Caco-2 (cell line): ENCODE measurements around the gene COL17A1. TPM values are rescaled to one million over a fixed set of nuclear protein-coding genes. Genes with fewer than 3 reads are reported as not detected.
A peak's percentile ranks its signal among the peaks of the same experiment; 100 is the strongest.

Source experiments
- BruUV-seq: library from RNA; stranded (reverse); fragments of 400-500 nt; replicated peaks from 2 replicates; lab custom pipeline; 2021; lab: Mats Ljungman, UMichigan
- CTCF ChIA-PET: fragments of 300-600 bp; sonication (Branson Sonifier 250); formaldehyde crosslinking; loops from one replicate; lab custom pipeline; 2022; ENCODE audit warnings: antibody characterized with exemption; lab: Charles Lee
- POLR2A ChIA-PET: fragments of 300-600 bp; sonication (Branson Sonifier 250); formaldehyde crosslinking; loops from one replicate; lab custom pipeline; 2022; ENCODE audit warnings: antibody characterized with exemption; lab: Charles Lee
- DNase-seq, 2 experiments: peaks; one replicate each; pipeline versions ENCODE4 v3.0.0 to v3.0.0-alpha.2; 2020 to 2022
- H3K27me3 ChIP-seq: replicated peaks from 2 replicates; pipeline ENCODE4 v1.6.0; 2011; ENCODE audit warnings: low read length; ENCODE audit not compliant: control insufficient read depth, insufficient read depth
- H3K36me3 ChIP-seq: 2 replicates; pipeline ENCODE4 v1.5.1; 2011; ENCODE audit warnings: low read length; ENCODE audit not compliant: control insufficient read depth, insufficient read depth
- H3K4me1 ChIP-seq: fragments of 250-450 bp; sonication (Bioruptor Pico); 2 replicates; pipeline ENCODE4 v1.5.1; 2020; ENCODE audit warnings: mild to moderate bottlenecking
- H3K4me3 ChIP-seq: 2 replicates; pipeline ENCODE4 v1.5.1; 2011; ENCODE audit warnings: low read depth, mild to moderate bottlenecking, control low read depth, low read length
- H3K9me3 ChIP-seq: fragments of 250-450 bp; sonication (Bioruptor Pico); 2 replicates; pipeline ENCODE4 v1.5.1; 2020; ENCODE audit warnings: mild to moderate bottlenecking, moderate library complexity
- H3K27ac Mint-ChIP-seq: one replicate; pipeline ENCODE4 v1.8.0; 2022; ENCODE audit warnings: mixed read lengths; ENCODE audit not compliant: unreplicated experiment
- H3K27me3 Mint-ChIP-seq: one replicate; pipeline ENCODE4 v1.8.0; 2022; ENCODE audit warnings: mixed read lengths; ENCODE audit not compliant: insufficient read depth, unreplicated experiment
- H3K36me3 Mint-ChIP-seq: one replicate; pipeline ENCODE4 v1.8.0; 2022; ENCODE audit warnings: mild to moderate bottlenecking, mixed read lengths; ENCODE audit not compliant: insufficient read depth, unreplicated experiment
- H3K4me1 Mint-ChIP-seq: one replicate; pipeline ENCODE4 v1.8.0; 2022; ENCODE audit warnings: low read depth, mixed read lengths; ENCODE audit not compliant: unreplicated experiment
- H3K4me3 Mint-ChIP-seq: one replicate; pipeline ENCODE4 v1.8.0; 2022; ENCODE audit warnings: mild to moderate bottlenecking, moderate library complexity, mixed read lengths; ENCODE audit not compliant: unreplicated experiment
- H3K9me3 Mint-ChIP-seq: one replicate; pipeline ENCODE4 v1.8.0; 2022; ENCODE audit warnings: mixed read lengths; ENCODE audit not compliant: unreplicated experiment
- CTCF ChIP-seq, 2 experiments: fragments of 200-600 bp in 1 of 2; IDR thresholded peaks; 1 replicate in 1 of 2; 2 replicates in 1 of 2; pipeline versions ENCODE4 v1.5.1 to v1.8.0; 2011 to 2022; ENCODE audit warnings: antibody characterized with exemption in 1 of 2, control low read depth in 1 of 2, inconsistent platforms in 1 of 2, low read depth in 1 of 2, low read length in 1 of 2, mild to moderate bottlenecking in 1 of 2, moderate library complexity in 1 of 2; ENCODE audit not compliant: insufficient read depth in 1 of 2, severe bottlenecking in 1 of 2, unreplicated experiment in 1 of 2
- intact Hi-C: fragments of 100-400 bp; cut with micrococcal nuclease; formaldehyde crosslinking; loops from one replicate; pipeline ENCODE4 v1.10.0; 2022; ENCODE audit not compliant: unreplicated experiment
- total RNA-seq: library from RNA; stranded (reverse); gene quantifications from 2 replicates; pipeline ENCODE4 v1.2.3, GENCODE V29; 2022

The COL17A1 gene
- total RNA-seq, 1 experiment from 2014 or later, result 0.45 TPM

- intact Hi-C loops, result loop anchor here (1.0 kb wide), 1 partner anchor 11 kb away; no protein-coding TSS in a partner anchor
- DNase-seq, result peak in 1 of 2 experiments; percentile 40
- Histone ChIP-seq H3K4me1 (peaks cover 17% of the 10 kb centered on the region), H3K36me3 (no peaks in the 10 kb centered on the region), H3K4me3 (no peak overlapping the region), H3K9me3 (no peaks in the 10 kb centered on the region; the same call in 1 of the 2 replicates), H3K27me3 (no peaks in the 10 kb centered on the region)
- TF ChIP-seq CTCF (IDR thresholded peaks at IDR 0.05; ENCODE audit: insufficient read depth in 1 of 2, low read depth in 1 of 2, low read length in 1 of 2, severe bottlenecking in 1 of 2, unreplicated experiment in 1 of 2), result no peak
- Mint-ChIP-seq H3K27me3 (peaks cover 7% of the 10 kb centered on the region), H3K4me1 (peaks cover 8% of the 10 kb centered on the region), H3K4me3 (no peak overlapping the region), H3K9me3 (no peaks in the 10 kb centered on the region), H3K36me3 (no peaks in the 10 kb centered on the region), H3K27ac (no peak overlapping the region)
- BruUV-seq, result no TSS peak
- CTCF ChIA-PET, result interaction anchor here (2.3 kb wide), 1 partner anchor 12 kb away, joined by 13 read pairs; the partner anchor contains the start of gene SFR1
- POLR2A ChIA-PET, result interaction anchor here (1.2 kb wide), 1 partner anchor 12 kb away, joined by 3 read pairs; the partner anchor contains the start of gene SFR1
Observed at GRCh38 chr10:104109908-104110662, 24.4 kb upstream of the COL17A1 start.

- H3K4me1 Mint-ChIP-seq, result no peaks in the 10 kb centered on the region
- H3K36me3 Mint-ChIP-seq, result no peaks in the 10 kb centered on the region
- Histone ChIP-seq H3K36me3 (no peaks in the 10 kb centered on the region), H3K4me3 (no peak overlapping the region), H3K27me3 (no peaks in the 10 kb centered on the region), H3K9me3 (no peaks in the 10 kb centered on the region; the same call in 1 of the 2 replicates), H3K4me1 (peaks cover 7% of the 10 kb centered on the region)
- no TSS peak for BruUV-seq
- no peak overlapping the region for H3K27ac Mint-ChIP-seq
- TF ChIP-seq CTCF (IDR thresholded peaks at IDR 0.05; ENCODE audit: insufficient read depth in 1 of 2, low read depth in 1 of 2, low read length in 1 of 2, severe bottlenecking in 1 of 2, unreplicated experiment in 1 of 2), result no peak
- intact Hi-C loops, result no loop called here
- ChIA-PET CTCF (no interaction called here), POLR2A (no interaction called here)
- H3K4me3 Mint-ChIP-seq, result no peak overlapping the region
- H3K27me3 Mint-ChIP-seq, result peaks cover 5% of the 10 kb centered on the region
- H3K9me3 Mint-ChIP-seq, result no peaks in the 10 kb centered on the region
- no peak for DNase-seq
Observed at GRCh38 chr10:104104926-104105325, 19.2 kb upstream of the COL17A1 start.

- Histone ChIP-seq H3K4me1 (peaks cover 2% of the 10 kb centered on the region), H3K27me3 (no peaks in the 10 kb centered on the region), H3K4me3 (no peak overlapping the region), H3K9me3 (no peaks in the 10 kb centered on the region; the same call in 1 of the 2 replicates), H3K36me3 (no peaks in the 10 kb centered on the region)
- no TSS peak for BruUV-seq
- ChIA-PET CTCF (no interaction called here), POLR2A (no interaction called here)
- Mint-ChIP-seq H3K36me3 (no peaks in the 10 kb centered on the region), H3K4me3 (no peak overlapping the region), H3K27ac (no peak overlapping the region), H3K9me3 (no peaks in the 10 kb centered on the region), H3K27me3 (peaks cover 5% of the 10 kb centered on the region), H3K4me1 (no peaks in the 10 kb centered on the region)
- intact Hi-C loops, result no loop called here
- no peak for DNase-seq
- no peak for TF ChIP-seq CTCF (IDR thresholded peaks at IDR 0.05; ENCODE audit: insufficient read depth in 1 of 2, low read depth in 1 of 2, low read length in 1 of 2, severe bottlenecking in 1 of 2, unreplicated experiment in 1 of 2)
Observed at GRCh38 chr10:104104418-104104817, 18.7 kb upstream of the COL17A1 start.
